GM18520 (cell line): Measurements from ENCODE around the gene GINS1.
"Not testable (repeated sequence)": the region's sequence is repeated elsewhere in the genome, so short reads cannot be mapped to it uniquely, and the experiment has no call there.

Source experiments
- ATAC-seq: cut with Tn5 transposase; IDR thresholded peaks from one replicate; pipeline ENCODE4 v1.9.1; 2021; ENCODE audit not compliant: unreplicated experiment

The GINS1 gene

DNA sequence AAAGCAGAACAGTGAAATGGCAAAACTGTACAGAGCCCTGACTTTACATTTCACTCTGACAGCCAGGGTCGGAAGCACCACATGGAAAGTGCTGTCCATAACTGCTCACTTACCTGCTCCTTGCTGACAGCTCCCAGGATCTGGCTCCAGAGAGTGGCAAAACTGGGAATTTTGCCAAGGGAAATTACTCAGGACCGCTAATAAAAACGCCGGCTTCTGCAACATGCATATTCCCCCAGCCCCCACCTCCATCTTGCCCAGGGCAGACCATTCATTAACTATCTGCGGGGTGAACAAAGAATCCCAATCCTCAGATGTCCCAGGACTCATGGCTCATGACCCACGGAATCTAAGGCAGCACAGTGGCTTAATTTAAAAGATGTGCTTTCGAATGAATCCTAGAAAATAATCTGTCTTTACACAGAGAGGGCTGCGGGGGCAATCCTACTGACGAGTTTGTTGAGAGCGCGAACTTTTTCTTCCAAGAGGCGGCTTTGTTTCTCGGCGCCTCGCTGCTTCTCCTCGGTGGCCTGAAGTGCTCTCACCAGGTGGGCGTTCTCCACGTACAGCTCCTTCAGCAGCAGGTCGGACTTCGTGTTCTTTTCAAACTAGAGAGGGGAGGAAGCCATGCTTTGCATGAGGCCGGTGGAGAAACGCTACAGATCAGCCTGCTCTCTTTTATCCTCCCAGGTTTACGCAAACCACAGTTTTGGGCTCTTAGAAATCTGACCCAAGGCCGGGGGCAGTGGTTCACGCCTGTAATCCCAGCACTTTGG is 45.8 kb downstream of the GINS1 start:
- no peak for ATAC-seq

DNA sequence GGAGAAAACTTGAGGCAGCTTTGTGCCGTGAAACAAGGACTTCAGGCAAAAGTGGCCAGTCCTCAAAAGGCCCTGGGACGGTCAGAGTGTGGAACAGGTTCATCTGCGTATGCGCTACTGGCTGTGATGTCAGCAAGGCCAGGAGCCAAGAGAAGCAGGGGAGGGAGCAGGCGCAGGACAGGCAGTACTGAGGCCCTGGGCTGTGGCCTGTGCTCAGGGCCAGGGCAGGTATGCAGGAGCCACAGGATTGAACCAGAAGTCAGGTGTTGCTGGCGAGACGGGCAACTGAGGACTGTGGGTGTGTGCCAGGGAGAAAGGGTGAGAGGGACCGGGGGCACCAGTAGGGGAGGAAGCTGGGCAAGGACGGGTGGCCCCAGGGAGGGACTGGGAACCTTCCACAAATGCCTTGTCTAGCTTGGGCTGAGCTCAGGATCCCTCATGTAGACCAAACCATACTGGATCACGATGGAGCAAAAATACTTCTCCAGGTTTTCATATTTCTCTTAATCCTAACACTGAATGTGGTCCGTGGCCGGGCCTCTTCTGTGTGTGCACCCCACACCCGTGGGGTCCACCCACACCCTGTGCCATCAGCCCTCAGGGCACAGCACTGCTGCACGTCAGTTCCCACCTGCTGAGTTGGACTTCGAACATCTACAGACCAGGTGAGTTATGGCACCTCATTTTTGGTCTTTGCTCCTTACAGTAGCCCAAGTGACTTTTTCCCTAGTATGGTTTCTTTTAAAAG is 46.9 kb downstream of the GINS1 start:
- no peak for ATAC-seq

DNA sequence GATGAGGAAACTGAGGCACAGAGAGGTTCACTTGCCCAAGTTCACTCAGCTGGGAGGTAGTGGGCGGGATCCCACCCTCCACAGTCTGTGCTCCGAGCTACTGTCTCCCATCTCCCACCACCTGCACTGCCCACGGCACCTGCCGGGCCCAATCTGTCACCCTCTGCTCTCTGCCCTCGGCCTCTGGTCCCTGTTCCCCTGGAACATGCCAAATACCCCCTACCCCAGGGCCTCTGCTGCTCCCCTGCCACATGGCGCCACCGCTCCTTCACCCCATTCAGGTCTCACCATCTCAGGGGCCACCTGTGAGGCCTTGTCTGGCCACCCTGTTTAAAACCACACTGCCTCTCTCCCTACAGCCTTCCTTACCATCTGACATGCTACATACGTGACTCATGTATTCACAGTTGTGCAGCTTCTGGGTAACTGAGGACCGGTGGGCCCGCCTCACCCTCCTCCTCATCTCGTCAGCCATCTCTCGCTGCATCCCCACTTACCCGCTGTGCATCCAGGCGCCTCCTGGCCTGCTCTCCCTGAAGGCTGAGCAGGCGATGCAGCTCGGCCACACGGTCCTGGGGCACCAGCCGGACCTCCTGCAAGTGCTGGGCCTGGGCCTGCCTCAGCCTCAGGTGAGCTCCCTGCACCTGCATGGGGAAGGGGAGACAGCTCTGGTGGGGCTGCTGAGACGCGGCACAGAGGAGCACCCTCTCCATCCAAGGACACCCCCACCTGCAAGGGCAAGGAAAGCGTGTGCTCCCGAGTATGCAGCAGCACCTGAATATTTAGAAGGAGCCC is 50.6 kb downstream of the GINS1 start:
- ATAC-seq, result no peak

DNA sequence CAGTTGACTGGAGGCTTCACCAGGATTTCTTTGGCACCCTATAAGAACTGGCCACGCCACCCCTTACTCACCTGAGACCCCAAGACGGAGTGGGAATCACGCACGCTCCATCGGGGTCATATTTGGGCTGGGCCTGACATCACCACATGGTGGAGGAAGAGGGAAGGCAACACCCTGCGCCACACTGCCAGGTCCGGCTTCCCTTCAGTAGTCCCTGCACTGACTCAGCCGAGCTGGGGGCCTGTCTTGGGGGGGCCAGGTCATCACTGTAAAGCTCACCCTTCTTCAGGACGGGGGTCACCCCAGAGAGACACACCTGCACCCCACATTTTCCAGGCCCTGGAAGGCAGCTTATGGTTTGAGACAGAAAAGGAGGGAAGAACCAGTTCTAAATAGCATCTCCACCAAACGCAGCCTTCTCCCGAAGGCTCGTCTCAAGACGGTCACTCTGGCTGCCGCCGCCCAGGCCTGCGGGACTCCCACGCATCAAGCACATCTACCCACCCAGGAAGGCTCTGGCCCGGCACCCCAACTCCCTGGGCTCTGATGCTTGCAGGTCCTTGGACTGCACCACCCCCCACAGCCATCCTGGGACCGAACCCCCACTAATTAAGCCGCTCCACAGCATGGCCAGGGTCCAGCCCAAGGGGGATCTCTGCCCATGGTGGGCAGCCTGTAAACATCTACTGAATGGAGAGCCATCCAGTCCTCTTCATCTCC is 51.8 kb downstream of the GINS1 start:
- no peak for ATAC-seq

DNA sequence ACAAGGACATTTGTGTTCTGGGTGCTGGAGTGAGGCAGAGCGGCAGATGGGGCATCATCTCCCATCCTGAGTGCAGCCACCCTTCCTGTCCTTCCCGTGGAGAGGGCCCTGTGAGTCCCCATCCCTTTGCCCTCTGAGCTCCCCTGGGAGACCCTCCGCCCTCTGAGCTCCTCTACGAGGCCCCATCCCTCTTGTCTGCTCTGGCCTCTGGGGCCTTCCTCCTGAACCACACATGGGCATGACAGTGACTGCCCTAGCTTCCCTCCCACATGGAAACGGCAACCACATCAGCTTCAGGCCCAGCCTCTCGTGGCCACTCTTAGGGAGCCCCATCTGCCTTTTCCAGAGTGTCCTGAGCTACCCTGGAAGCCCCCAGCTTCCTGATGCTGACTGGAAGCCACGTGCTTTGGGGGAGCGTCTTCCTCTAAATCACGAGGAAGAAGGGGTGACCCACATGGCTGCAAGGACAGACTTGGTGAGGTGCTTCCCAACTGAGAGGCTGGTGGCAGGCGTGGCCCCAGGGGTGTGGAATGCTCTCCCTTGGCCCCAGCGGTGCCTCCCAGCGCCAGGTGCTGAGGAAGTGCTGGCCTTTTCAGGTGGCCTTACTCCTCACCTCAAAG is 52.6 kb downstream of the GINS1 start:
- no peak for ATAC-seq

DNA sequence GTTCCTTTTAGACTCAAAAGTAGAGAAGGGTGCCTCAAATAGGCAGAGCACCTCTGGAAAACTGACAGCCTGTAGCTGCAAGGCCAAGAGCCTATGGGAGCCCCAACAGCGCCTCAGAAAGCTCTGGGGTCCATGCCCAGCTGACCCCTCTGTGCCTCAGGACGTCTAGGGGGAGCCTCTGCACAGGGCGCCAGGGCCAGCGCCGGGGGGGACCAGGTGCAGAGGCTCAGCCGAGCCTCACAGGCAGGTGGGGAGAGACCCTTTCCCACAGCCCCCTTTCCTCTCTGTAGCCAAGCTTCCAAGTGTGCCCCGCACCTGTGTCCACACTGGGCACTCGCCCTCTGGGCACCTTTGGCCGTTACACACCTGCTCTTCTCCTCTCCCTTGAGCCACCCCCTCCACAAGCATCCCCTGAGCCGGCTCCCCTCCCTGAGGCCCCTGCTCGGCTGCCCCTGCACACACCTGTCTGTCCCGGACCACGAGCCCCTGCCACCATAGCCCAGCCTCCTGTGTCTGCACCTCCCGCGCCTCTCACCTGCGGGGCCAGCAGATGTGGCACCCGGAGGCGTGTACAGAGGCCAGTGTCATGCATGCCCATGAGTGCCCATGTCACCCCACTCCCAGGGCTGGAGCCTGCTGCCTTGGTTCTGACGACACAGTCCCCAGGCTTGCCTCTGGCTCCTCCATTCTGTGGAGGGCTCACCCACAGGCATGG is 53.2 kb downstream of the GINS1 start:
- ATAC-seq, result no peak

DNA sequence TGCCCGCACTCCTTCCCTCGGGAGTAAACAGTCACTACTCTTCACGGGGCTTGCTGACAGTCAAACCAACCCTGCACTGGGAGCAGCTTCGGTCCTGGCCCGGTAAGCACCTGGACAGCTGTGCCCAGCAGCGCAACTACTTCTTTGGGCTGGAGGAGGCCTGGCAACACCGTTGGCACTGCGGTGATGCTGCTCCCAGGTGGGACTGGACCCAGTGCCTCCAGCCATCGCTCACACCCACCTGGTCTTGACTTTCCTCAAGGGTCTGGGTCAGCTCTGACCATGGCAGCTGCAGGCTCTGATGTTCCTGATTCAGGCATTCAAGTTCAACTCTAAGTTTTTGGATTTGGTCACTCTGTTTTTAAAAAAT is 53.8 kb downstream of the GINS1 start:
- no peak for ATAC-seq

DNA sequence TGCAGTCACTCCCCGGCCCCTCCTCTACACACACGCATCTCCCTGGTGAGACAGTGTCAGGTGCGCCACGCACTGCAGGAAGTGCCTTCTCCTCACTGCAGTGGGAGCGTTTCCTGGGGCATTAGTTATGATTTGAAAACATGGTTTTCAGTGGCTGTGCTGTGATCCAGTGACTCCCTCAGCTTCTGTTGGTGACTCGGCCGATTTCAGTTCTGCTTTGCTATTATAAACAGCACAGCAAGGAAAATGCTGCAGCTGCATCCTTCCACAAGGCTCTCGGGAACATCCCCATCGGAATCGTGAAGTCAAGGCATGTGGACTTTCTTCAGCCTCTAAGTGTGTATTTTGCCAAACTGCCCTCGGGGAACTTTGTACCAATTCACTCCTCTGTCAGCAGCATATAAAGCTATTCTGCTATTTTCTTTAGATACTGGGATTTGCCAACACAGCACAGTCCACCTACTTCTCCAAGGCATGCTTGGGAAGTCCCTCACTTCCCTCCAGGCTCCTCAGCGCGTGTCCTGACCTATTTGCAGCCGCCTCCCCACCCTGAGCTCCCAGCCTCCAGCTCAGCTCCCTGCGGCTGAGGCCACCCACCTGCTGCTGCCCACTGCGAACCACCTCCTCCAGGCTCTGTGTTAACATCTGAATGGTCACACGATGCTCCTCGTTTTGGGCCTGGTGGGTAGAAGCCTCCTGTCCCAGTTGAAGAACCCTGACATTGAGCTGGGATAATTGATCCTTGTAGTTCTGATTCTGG is 54.5 kb downstream of the GINS1 start:
- no peak for ATAC-seq

DNA sequence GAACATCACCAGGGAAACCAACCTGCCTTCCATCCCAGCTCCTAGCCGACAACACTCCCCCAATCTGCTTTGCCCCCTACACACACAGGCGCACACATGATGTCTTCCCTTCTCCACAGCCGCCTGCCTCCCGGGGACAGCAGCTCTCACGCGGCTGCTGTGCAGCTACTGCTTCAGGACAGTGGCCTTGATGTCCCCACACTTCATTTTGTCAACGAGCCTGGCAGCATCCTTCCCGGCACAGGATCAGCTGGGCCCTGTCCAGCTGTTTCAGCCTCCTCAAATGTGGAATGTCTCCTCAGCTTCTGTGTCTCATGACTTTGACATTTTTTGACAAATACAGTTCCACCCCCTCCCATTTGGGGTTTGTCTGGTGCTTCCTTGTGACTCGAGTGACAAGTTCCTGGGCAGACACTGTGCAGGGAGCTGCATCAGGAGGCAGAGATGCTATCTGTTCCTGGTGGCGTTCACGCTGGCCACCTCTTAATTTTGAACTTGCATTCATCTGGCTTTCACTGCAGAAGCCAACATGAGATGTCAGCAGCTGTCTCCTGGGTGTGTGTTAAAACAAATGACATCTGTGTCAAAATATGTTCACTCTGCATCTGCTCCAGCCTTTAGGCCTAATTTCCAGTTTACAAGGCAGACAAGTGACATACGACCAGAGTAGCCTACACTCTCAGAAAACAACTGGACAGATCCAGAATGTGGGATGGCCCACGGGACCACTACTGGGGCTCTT is 57.2 kb downstream of the GINS1 start:
- no peak for ATAC-seq

DNA sequence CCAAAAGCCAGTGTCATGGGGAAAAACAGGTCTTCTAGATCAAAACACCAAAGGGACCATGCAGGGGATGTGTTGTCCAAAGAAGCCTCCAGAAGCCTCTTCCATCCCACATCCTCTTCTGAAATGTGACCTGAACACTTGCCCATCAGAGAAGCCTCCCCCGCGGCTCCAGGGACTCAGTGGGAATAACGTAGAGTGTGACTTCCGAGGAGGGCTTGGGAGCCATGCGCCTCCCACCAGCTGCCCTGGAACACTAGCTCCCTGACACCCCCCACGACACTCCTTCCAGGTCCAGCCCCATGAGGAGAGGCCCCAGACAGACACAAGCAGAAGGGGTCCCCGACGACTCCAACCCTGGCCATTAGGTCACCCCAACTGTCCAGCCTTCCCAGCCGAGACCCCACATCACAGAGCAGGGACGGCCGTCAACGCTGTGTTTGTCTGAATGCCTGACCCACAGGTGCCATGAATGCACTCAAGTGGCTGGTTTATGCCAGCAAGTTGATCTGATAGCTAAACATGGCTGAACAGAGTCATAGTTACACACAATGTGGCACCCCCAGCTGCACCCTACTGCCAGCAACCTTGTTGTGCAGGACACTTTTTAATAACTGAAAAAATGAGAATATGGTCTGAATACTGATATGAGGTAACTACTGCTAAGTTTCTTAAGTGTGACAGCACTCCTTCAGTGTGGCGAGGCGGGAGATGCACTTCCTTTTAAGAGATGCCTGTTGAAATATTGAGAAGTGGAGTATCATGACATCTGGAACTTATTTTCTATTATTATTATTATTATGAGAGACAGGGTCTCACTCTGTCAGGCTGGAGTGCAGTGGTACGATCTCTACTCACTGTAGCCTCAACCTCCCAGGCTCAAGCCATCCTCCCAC is 58.0 kb downstream of the GINS1 start:
- ATAC-seq, result no peak

DNA sequence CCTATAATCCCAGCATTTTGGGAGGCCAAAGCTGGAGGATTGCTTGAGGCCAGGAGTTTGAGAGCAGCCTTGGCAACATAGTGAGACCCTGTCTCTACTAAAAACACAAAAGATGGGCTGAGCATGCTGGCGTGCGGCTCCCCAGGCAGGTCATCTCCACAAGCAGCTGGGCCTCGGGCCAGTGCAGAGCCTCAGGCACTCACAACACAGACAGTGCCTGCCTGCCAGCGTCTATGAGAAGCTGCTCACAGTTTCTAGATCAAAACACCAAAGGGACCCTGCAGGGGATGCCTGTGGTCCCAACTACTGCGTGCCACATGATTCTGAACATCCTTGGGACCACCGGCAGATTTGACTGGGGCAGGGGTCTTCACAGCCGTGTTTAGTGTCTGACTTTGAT is 59.4 kb downstream of the GINS1 start:
- ATAC-seq, result no peak

DNA sequence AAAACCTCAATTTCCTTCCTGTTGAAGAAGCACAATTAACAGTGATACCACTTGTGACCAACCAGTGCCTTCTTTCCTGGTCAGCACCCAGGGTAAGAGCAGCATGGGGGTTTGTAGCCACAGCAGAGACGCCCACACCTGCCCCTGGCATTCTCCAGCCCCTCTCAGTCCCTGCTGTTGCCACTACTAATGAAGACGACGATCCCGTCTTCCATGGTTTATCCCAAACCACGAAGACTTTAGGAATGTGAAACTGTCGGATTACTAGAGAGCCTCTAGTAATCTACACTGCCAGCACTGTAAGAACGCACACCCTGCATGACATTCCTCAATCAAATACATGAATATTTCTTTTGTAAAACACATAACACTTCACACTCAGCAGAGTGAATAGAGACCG is 60.0 kb downstream of the GINS1 start:
- ATAC-seq, result no peak

DNA sequence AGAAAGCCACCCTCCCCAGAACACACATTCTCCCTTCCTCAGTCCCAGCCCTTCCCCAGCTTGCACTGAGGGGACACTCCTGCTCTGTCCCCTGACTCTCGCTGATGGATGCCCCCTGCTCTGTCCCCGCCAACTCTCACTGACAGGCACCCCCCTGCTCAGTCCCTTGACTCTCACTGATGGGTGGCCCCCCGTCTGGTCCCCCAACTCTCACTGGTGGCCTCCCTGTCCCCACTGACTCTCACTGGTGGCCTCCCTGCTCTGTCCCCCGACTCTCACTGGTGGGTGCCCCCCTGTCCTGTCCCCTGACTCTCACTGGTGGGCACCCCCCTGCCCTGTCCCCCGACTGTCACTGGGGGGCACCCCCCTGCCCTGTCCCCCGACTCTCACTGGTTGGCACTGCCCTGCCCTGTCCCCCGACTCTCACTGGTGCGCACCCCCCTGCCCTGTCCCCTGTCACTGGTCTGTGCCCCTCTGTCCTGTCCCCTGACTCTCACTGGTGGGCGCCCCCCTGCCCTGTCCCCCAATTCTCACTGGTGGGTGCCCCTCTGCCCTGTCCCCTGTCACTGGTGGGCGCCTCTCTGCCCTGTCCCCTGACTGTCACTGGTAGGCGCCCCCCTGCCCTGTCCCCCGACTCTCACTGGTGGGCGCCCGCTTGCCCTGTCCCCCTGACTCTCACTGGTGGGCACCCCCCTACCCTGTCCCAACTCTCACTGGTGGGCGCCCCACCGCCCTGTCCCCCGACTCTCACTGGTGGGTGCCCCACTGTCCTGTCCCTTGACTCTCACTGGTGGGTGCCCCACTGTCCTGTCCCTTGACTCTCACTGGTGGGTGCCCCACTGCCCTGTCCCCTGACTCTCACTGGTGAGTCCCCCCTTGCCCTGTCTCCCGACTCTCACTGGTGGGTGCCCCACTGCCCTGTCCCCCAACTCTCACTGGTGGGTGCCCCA is 60.9 kb downstream of the GINS1 start:
- ATAC-seq, result no peak

DNA sequence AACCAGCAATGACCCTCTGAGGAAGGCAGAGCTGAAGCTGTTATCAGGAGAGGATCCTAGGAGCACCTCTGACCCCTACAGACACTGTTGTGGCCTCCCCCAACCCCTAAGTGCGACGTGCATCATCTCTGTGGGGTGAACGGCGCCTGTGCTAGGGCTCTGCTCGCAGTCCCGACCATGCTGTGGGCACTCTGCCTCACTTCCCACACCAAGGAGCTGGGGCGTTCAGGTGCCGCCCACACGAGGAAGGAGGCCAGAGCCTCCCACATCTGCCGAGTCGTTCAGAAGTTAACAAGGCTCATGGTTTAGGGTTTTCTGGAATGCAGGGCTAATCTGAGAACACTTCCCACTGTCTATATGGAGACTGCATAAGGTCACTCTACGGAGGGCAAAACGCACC is 62.1 kb downstream of the GINS1 start:
- ATAC-seq, result no peak

DNA sequence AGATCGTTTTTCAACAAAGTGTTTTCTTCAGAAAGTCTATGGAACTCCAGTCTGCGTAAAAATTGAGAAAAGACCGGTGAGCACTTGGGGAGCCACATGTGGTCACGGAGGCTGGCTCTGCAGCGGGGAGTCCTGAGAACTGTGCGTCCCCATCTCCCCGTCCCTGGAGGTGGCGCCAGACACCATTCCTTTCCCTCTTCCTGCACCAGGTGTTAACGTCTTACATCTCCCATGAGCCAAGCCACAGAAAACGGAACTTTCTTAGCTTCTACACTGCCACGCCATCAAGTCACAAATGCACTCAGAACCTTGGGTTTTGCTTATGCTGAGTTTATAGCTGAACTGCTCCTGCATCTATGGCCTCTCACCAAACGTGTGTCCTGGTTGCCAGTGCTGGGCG is 62.6 kb downstream of the GINS1 start:
- ATAC-seq, result no peak

DNA sequence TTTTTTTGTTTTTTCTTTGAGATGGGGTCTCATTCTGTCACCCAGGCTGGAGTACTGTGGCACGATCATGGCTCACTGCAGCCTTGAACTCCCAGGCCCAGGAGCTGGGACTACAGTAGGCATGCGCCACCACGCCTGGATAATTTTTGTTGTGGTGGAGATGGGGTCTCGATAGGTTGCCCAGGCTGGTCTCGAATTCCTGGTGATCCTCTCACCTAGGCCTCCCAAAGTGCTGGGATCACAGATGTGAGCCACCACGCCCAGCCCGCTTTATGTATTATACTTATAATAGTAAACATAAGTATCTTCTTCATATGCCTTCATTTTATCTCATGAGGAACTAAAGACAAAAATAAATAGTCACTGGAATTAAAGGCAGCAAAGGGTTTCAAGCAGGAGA is 63.5 kb downstream of the GINS1 start:
- no peak for ATAC-seq

DNA sequence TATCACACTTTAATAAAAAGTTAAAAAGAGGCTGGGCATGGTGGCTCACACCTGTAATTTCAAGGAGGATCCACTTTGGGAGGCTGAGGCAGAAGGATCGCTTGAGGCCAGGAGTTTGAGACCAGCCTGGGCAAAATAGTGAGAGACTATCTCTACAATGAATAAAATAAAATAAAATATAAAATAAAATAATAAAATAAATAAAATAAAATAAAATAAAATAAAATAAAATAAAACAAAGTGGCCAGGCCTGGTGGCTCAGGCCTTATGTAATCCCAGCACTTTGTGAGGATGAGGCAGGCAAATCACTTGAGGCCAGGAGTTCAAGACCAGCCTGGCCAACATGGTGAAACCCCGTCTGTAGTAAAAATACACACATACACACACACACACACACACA is 65.8 kb downstream of the GINS1 start:
- not testable (repeated sequence) for ATAC-seq
